Measurements from ENCODE around the gene SH3RF3. TPM values are rescaled to one million over a fixed set of nuclear protein-coding genes. Genes with fewer than 3 reads are reported as not detected.
A peak's percentile ranks its signal among the peaks of the same experiment; 100 is the strongest.

Gene SH3RF3
- total RNA-seq, 1 donor from 2014 or later, result 10.8 TPM

- Histone ChIP-seq H3K27me3 (no peaks in the 10 kb centered on the region), H3K27ac (no peak overlapping the region), H3K4me3 (no peak overlapping the region), H3K36me3 (no peaks in the 10 kb centered on the region), H3K9me3 (no peaks in the 10 kb centered on the region), H3K4me1 (peaks cover 18% of the 10 kb centered on the region)
- intact Hi-C loops (cut with DNase I), result no loop called here
- TF ChIP-seq POLR2AphosphoS5 (IDR thresholded peaks at IDR 0.05; ENCODE audit: insufficient read depth in 1 of 2, low read depth in 1 of 2) (no peak), CTCF (IDR thresholded peaks at IDR 0.05) (no peak), POLR2A (IDR thresholded peaks at IDR 0.05) (no peak)
- DNase-seq (ENCODE audit: extremely low spot score in 2 of 2), result no peak
These were observed 150.3 kb downstream of the SH3RF3 start for GRCh38 chr2:109279243-109279860.

GRCh38 chr2:109280804-109281203 lies 151.8 kb downstream of the SH3RF3 start:
- Histone ChIP-seq H3K4me3 (no peak overlapping the region), H3K9me3 (no peaks in the 10 kb centered on the region), H3K27me3 (no peaks in the 10 kb centered on the region), H3K27ac (no peak overlapping the region), H3K4me1 (peaks cover 33% of the 10 kb centered on the region), H3K36me3 (no peaks in the 10 kb centered on the region)
- no peak for TF ChIP-seq POLR2A (IDR thresholded peaks at IDR 0.05)
- no peak for TF ChIP-seq CTCF (IDR thresholded peaks at IDR 0.05)
- TF ChIP-seq POLR2AphosphoS5 (IDR thresholded peaks at IDR 0.05; ENCODE audit: insufficient read depth in 1 of 2, low read depth in 1 of 2), result no peak
- no peak for DNase-seq (ENCODE audit: extremely low spot score in 2 of 2)
- intact Hi-C loops (cut with DNase I), result no loop called here

- intact Hi-C loops (cut with DNase I), result no loop called here
- Histone ChIP-seq H3K4me1 (peaks cover 33% of the 10 kb centered on the region), H3K4me3 (no peak overlapping the region), H3K27me3 (no peaks in the 10 kb centered on the region), H3K27ac (no peak overlapping the region), H3K36me3 (no peaks in the 10 kb centered on the region), H3K9me3 (no peaks in the 10 kb centered on the region)
- DNase-seq (ENCODE audit: extremely low spot score in 2 of 2), result no peak
- TF ChIP-seq POLR2AphosphoS5 (IDR thresholded peaks at IDR 0.05; ENCODE audit: insufficient read depth in 1 of 2, low read depth in 1 of 2) (no peak), POLR2A (IDR thresholded peaks at IDR 0.05) (no peak), CTCF (IDR thresholded peaks at IDR 0.05) (no peak)
These were observed 153.4 kb downstream of the SH3RF3 start for GRCh38 chr2:109282360-109282759.

GRCh38 chr2:109282865-109283264 lies 153.9 kb downstream of the SH3RF3 start:
- no peaks in the 10 kb centered on the region for H3K9me3 ChIP-seq
- TF ChIP-seq POLR2AphosphoS5 (IDR thresholded peaks at IDR 0.05; ENCODE audit: insufficient read depth in 1 of 2, low read depth in 1 of 2), result no peak
- TF ChIP-seq POLR2A (IDR thresholded peaks at IDR 0.05), result no peak
- no peak for TF ChIP-seq CTCF (IDR thresholded peaks at IDR 0.05)
- DNase-seq (ENCODE audit: extremely low spot score in 2 of 2), result no peak

GRCh38 chr2:109284826-109285225 lies 155.8 kb downstream of the SH3RF3 start:
- Histone ChIP-seq H3K36me3 (no peaks in the 10 kb centered on the region), H3K9me3 (no peaks in the 10 kb centered on the region), H3K27ac (no peak overlapping the region), H3K4me3 (no peak overlapping the region), H3K4me1 (peaks cover 33% of the 10 kb centered on the region), H3K27me3 (no peaks in the 10 kb centered on the region)
- TF ChIP-seq CTCF (IDR thresholded peaks at IDR 0.05), result no peak
- peak in 1 of 2 donors; percentile 46 for TF ChIP-seq POLR2AphosphoS5 (IDR thresholded peaks at IDR 0.05; ENCODE audit: insufficient read depth in 1 of 2, low read depth in 1 of 2)
- no peak for TF ChIP-seq POLR2A (IDR thresholded peaks at IDR 0.05)
- DNase-seq (ENCODE audit: extremely low spot score in 2 of 2), result no peak
- intact Hi-C loops (cut with DNase I), result no loop called here

More at GRCh38 chr2:109282865-109283264, 153.9 kb downstream of the SH3RF3 start:
- H3K27me3 ChIP-seq, result no peaks in the 10 kb centered on the region
- no peak overlapping the region for H3K4me3 ChIP-seq
- intact Hi-C loops (cut with DNase I), result no loop called here
- H3K4me1 ChIP-seq, result peaks cover 33% of the 10 kb centered on the region
- H3K27ac ChIP-seq, result no peak overlapping the region
- no peaks in the 10 kb centered on the region for H3K36me3 ChIP-seq

Measured in vagina (tissue), 2 donors.